GM23248 (cell line): ENCODE results near the gene TMED10. TPM values are rescaled to one million over a fixed set of nuclear protein-coding genes. Genes with fewer than 3 reads are reported as not detected.

Experiments used
- DNase-seq: peaks from one replicate; pipeline ENCODE4 v3.0.0-alpha.2; 2015
- H2AFZ ChIP-seq: fragments of 200-600 bp; sonication (generic); 2 replicates; pipeline ENCODE4 v1.6.1; 2016; ENCODE audit warnings: antibody characterized with exemption
- H3F3A ChIP-seq: fragments of 200-600 bp; sonication (generic); 2 replicates; pipeline ENCODE4 v1.6.1; 2016; ENCODE audit warnings: mild to moderate bottlenecking, antibody characterized with exemption, mixed run types; ENCODE audit not compliant: insufficient read depth
- H3K27ac ChIP-seq: fragments of 200-600 bp; sonication (generic); 2 replicates; pipeline ENCODE4 v1.5.1; 2016; ENCODE audit warnings: mild to moderate bottlenecking
- H3K27me3 ChIP-seq: fragments of 200-600 bp; sonication (generic); replicated peaks from 2 replicates; pipeline ENCODE4 v1.6.1; 2016; ENCODE audit warnings: mild to moderate bottlenecking; ENCODE audit not compliant: insufficient read depth
- H3K36me3 ChIP-seq: fragments of 200-600 bp; sonication (generic); 2 replicates; pipeline ENCODE4 v1.6.1; 2016; ENCODE audit warnings: low read depth, mild to moderate bottlenecking
- H3K4me1 ChIP-seq: fragments of 200-600 bp; sonication (generic); 2 replicates; pipeline ENCODE4 v1.6.1; 2016; ENCODE audit warnings: mild to moderate bottlenecking; ENCODE audit not compliant: insufficient read depth
- H3K4me2 ChIP-seq: fragments of 200-600 bp; sonication (generic); one replicate; pipeline ENCODE4 v1.6.1; 2016; ENCODE audit warnings: mild to moderate bottlenecking; ENCODE audit not compliant: unreplicated experiment
- H3K4me3 ChIP-seq: fragments of 200-600 bp; sonication (generic); 2 replicates; pipeline ENCODE4 v1.5.1; 2016; ENCODE audit warnings: mild to moderate bottlenecking
- H3K79me2 ChIP-seq: fragments of 200-600 bp; sonication (generic); 2 replicates; pipeline ENCODE4 v1.6.1; 2016; ENCODE audit warnings: mild to moderate bottlenecking; ENCODE audit not compliant: insufficient read depth
- H3K9ac ChIP-seq: fragments of 200-600 bp; sonication (generic); 2 replicates; pipeline ENCODE4 v1.6.1; 2016; ENCODE audit warnings: mild to moderate bottlenecking
- H3K9me2 ChIP-seq: fragments of 200-600 bp; sonication (generic); 2 replicates; pipeline ENCODE4 v1.6.1; 2016; ENCODE audit warnings: mixed run types, mild to moderate bottlenecking, moderate library complexity; ENCODE audit not compliant: insufficient read depth
- H3K9me3 ChIP-seq: fragments of 200-600 bp; sonication (generic); one replicate; pipeline ENCODE4 v1.6.1; 2017; ENCODE audit warnings: low read depth
- H4K20me1 ChIP-seq: fragments of 200-600 bp; sonication (generic); 2 replicates; pipeline ENCODE4 v1.6.0; 2016; ENCODE audit not compliant: insufficient read depth
- EZH2 ChIP-seq: fragments of 200-600 bp; sonication (generic); IDR thresholded peaks from 2 replicates; pipeline ENCODE4 v1.6.1; 2018; ENCODE audit warnings: antibody characterized with exemption, mild to moderate bottlenecking; ENCODE audit not compliant: insufficient read depth, poor library complexity, severe bottlenecking
- EZH2phosphoT487 ChIP-seq: fragments of 200-600 bp; sonication (generic); IDR thresholded peaks from 2 replicates; pipeline ENCODE4 v1.6.1; 2018; ENCODE audit warnings: antibody characterized with exemption, moderate library complexity, mild to moderate bottlenecking, low read depth; ENCODE audit not compliant: insufficient read depth
- WGBS, 2 experiments: methylation state at CpG; one replicate each; pipeline ENCODE4 v1.1.6; 2015 to 2017; ENCODE audit warnings: low lambda C conversion rate in 2 of 2, low coverage in 1 of 2; ENCODE audit errors: missing lambda C conversion rate in 2 of 2; 5-methylcytosine and 5-hydroxymethylcytosine counted together
- in situ Hi-C: fragments of 300-500 bp; cut with MboI; formaldehyde crosslinking; loops from 2 replicates; pipeline ENCODE4 v1.15.0; 2020
- polyA plus RNA-seq: library from polyadenylated mRNA; unstranded; fragments of >200 nt; fragmentation: Nextera tagmentation; extraction: Ambion mirVana; gene quantifications from 2 replicates; pipeline ENCODE4 v1.2.1, GENCODE V29; 2016
- total RNA-seq: library from RNA; depleted of rRNA; stranded (reverse); fragments of >200 nt; shearing (Covaris generic); gene quantifications from 2 replicates; pipeline ENCODE4 v1.2.3, GENCODE V29; 2014

Gene TMED10
- total and polyA plus RNA-seq, 2 experiments from 2014 or later = 363 to 553 TPM

- DNase-seq = no peak
- Histone ChIP-seq H2AFZ (no peak overlapping the region), H3K9ac (no peak overlapping the region), H3K27me3 (no peaks in the 10 kb centered on the region), H3F3A (no peaks in the 10 kb centered on the region), H3K36me3 (no peaks in the 10 kb centered on the region), H3K27ac (no peak overlapping the region), H3K9me3 (no peaks in the 10 kb centered on the region), H3K4me1 (peaks cover 6% of the 10 kb centered on the region; the same call in 1 of the 2 replicates), H3K9me2 (no peaks in the 10 kb centered on the region), H4K20me1 (peaks cover 25% of the 10 kb centered on the region; the same call in 1 of the 2 replicates), H3K4me3 (no peak overlapping the region), H3K4me2 (no peak overlapping the region), H3K79me2 (peaks cover 100% of the 10 kb centered on the region)
- TF ChIP-seq EZH2phosphoT487 = no peak
- 89% methylated on average over 2 of the region's 2 CpGs; no CpG with 5 or more reads in 1 of the 2 experiments for WGBS, 2 experiments
- in situ Hi-C loops = no loop called here
Measured at GRCh38 chr14:75167325-75167724, 9.1 kb downstream of the TMED10 start.

GRCh38 chr14:75165586-75166391 is 10.6 kb downstream of the TMED10 start:
- no peak for DNase-seq
- WGBS, 2 experiments = 67 to 73% methylated on average over 8 of the region's 8 CpGs
- Histone ChIP-seq H3K9me2 (no peaks in the 10 kb centered on the region), H3K4me3 (no peak overlapping the region), H3K27ac (no peak overlapping the region), H4K20me1 (peaks cover 25% of the 10 kb centered on the region; the same call in 1 of the 2 replicates), H3K9ac (no peak overlapping the region), H3F3A (no peaks in the 10 kb centered on the region), H3K27me3 (no peaks in the 10 kb centered on the region), H3K36me3 (no peaks in the 10 kb centered on the region), H3K4me2 (no peak overlapping the region), H3K79me2 (peaks cover 100% of the 10 kb centered on the region), H3K4me1 (peaks cover 4% of the 10 kb centered on the region; the same call in 1 of the 2 replicates), H2AFZ (no peak overlapping the region), H3K9me3 (no peaks in the 10 kb centered on the region)
- TF ChIP-seq EZH2phosphoT487 (no peak), EZH2 (no peak)
- in situ Hi-C loops = no loop called here

GRCh38 chr14:75164809-75165208 is 11.6 kb downstream of the TMED10 start:
- Histone ChIP-seq H3F3A (no peaks in the 10 kb centered on the region), H4K20me1 (peaks cover 26% of the 10 kb centered on the region; the same call in 1 of the 2 replicates), H2AFZ (no peak overlapping the region), H3K27ac (no peak overlapping the region), H3K9me3 (no peaks in the 10 kb centered on the region), H3K27me3 (no peaks in the 10 kb centered on the region), H3K36me3 (no peaks in the 10 kb centered on the region), H3K9me2 (no peaks in the 10 kb centered on the region), H3K4me2 (no peak overlapping the region), H3K4me1 (no peaks in the 10 kb centered on the region; the same call in 1 of the 2 replicates), H3K4me3 (no peak overlapping the region), H3K9ac (no peak overlapping the region), H3K79me2 (peaks cover 100% of the 10 kb centered on the region)
- TF ChIP-seq EZH2phosphoT487 (no peak), EZH2 (no peak)
- in situ Hi-C loops = no loop called here
- WGBS, 2 experiments = 100% methylated on average over 1 of the region's 1 CpG
- no peak for DNase-seq

GRCh38 chr14:75163677-75164076 is 12.7 kb downstream of the TMED10 start:
- Histone ChIP-seq H3K9ac (no peak overlapping the region), H3K9me3 (no peaks in the 10 kb centered on the region), H3K36me3 (no peaks in the 10 kb centered on the region), H3K9me2 (no peaks in the 10 kb centered on the region), H3K27me3 (no peaks in the 10 kb centered on the region), H3K79me2 (peaks cover 100% of the 10 kb centered on the region), H3K4me3 (no peak overlapping the region), H3K27ac (no peak overlapping the region), H2AFZ (no peak overlapping the region), H3K4me2 (no peak overlapping the region), H4K20me1 (peaks cover 18% of the 10 kb centered on the region; the same call in 1 of the 2 replicates), H3K4me1 (no peaks in the 10 kb centered on the region; the same call in 1 of the 2 replicates), H3F3A (peaks cover 9% of the 10 kb centered on the region; the same call in 1 of the 2 replicates)
- DNase-seq = no peak
- no peak for TF ChIP-seq EZH2phosphoT487
- in situ Hi-C loops = no loop called here
- WGBS, 2 experiments = 98% methylated on average over 2 of the region's 2 CpGs
